K562 (cell line): Measurements from ENCODE around the gene NUDCD3. TPM values are rescaled to one million over a fixed set of nuclear protein-coding genes. Genes with fewer than 3 reads are reported as not detected.
A peak's percentile ranks its signal among the peaks of the same experiment; 100 is the strongest.

Experiments used
- ATAC-seq: fragments of 200-7000 bp; cut with Tn5 transposase; 3 replicates; pipeline ENCODE4 v1.9.1; 2020; ENCODE audit warnings: moderate library complexity
- BruUV-seq: library from RNA; stranded (reverse); fragments of 400-500 nt; replicated peaks from 2 replicates; lab custom pipeline; 2021; lab: Mats Ljungman, UMichigan
- CTCF ChIA-PET: fragments of 300-600 bp; formaldehyde crosslinking; extraction: SDS; loops from one replicate; lab custom pipeline; 2021; ENCODE audit warnings: low intra/inter-chr PET ratio; lab: Yijun Ruan, JAX
- POLR2A ChIA-PET: fragments of 300-600, 350-650 bp; sonication (Branson Sonifier 250); formaldehyde crosslinking; extraction: SDS; loops from one replicate; lab custom pipeline; 2021; ENCODE audit warnings: antibody characterized with exemption, inconsistent platforms; lab: Yijun Ruan, JAX
- DNase-seq, 4 experiments: peaks; one replicate each; pipeline versions ENCODE4 v3.0.0 to v3.0.0-alpha.2; 2011 to 2018; ENCODE audit warnings: low spot score in 3 of 4, mixed read lengths in 3 of 4; ENCODE audit errors: extremely low read depth in 1 of 4
- FAIRE-seq: peaks from 2 replicates; lab custom pipeline; 2011; peaks lifted over from hg19 to GRCh38; lab: Jason Lieb, UNC
- H2AFZ ChIP-seq: 2 replicates; pipeline ENCODE4 v1.6.0; 2011; ENCODE audit warnings: low read depth, low read length, control low read depth, inconsistent platforms
- H3K27ac ChIP-seq: fragments of 200-600 bp; 3 replicates; pipeline ENCODE4 v1.8.0; 2011; ENCODE audit warnings: low read depth, mild to moderate bottlenecking, control low read depth, inconsistent platforms, low read length, moderate library complexity, mixed read lengths; ENCODE audit errors: extremely low read depth
- H3K27me3 ChIP-seq, 2 experiments: fragments of 300-600 bp in 1 of 2; 2 replicates in 1 of 2; 3 replicates in 1 of 2; pipeline versions ENCODE4 v1.6.0 to v1.8.0; 2011; ENCODE audit warnings: inconsistent platforms in 2 of 2, low read length in 2 of 2, mild to moderate bottlenecking in 1 of 2, mixed read lengths in 1 of 2, moderate library complexity in 1 of 2; ENCODE audit not compliant: control insufficient read depth in 2 of 2, insufficient read depth in 2 of 2
- H3K36me3 ChIP-seq: fragments of 300-600 bp; 3 replicates; pipeline ENCODE4 v1.8.0; 2011; ENCODE audit warnings: mild to moderate bottlenecking, low read length, inconsistent platforms; ENCODE audit not compliant: control insufficient read depth, insufficient read depth
- H3K4me1 ChIP-seq, 2 experiments: fragments of 200-600 bp in 1 of 2; replicated peaks in 1 of 2; 2 replicates in 1 of 2; 3 replicates in 1 of 2; pipeline versions ENCODE4 v1.5.1 to v1.8.0; 2011; ENCODE audit warnings: inconsistent platforms in 2 of 2, low read length in 2 of 2, mild to moderate bottlenecking in 1 of 2, mixed read lengths in 1 of 2, moderate library complexity in 1 of 2; ENCODE audit not compliant: control insufficient read depth in 2 of 2, insufficient read depth in 2 of 2
- H3K4me2 ChIP-seq: 2 replicates; pipeline ENCODE4 v1.6.1; 2011; ENCODE audit warnings: low read length, control low read depth, inconsistent platforms, mixed read lengths; ENCODE audit not compliant: insufficient read depth
- H3K4me3 ChIP-seq: fragments of 200-600 bp; sonication (generic), shearing (Covaris generic); 2 replicates; pipeline ENCODE4 v1.5.1; 2016; ENCODE audit warnings: control low read depth, inconsistent platforms
- H3K79me2 ChIP-seq: fragments of 200-600 bp; 3 replicates; pipeline ENCODE4 v1.8.0; 2011; ENCODE audit warnings: low read length, inconsistent platforms; ENCODE audit not compliant: control insufficient read depth, insufficient read depth
- H3K9ac ChIP-seq, 2 experiments: 2 replicates each; pipeline versions ENCODE4 v1.6.0 to v1.6.1; 2011; ENCODE audit warnings: low read depth in 2 of 2, low read length in 2 of 2, control low read depth in 1 of 2, inconsistent platforms in 1 of 2, mild to moderate bottlenecking in 1 of 2, mixed read lengths in 1 of 2; ENCODE audit not compliant: insufficient read depth in 1 of 2
- H3K9me1 ChIP-seq: one replicate; pipeline ENCODE4 v1.6.0; 2011; ENCODE audit warnings: inconsistent platforms, mild to moderate bottlenecking, low read length, moderate library complexity; ENCODE audit not compliant: control insufficient read depth, insufficient read depth
- H3K9me3 ChIP-seq: replicated peaks from 2 replicates; pipeline ENCODE4 v1.5.1; 2011; ENCODE audit warnings: low read depth, low read length, inconsistent platforms; ENCODE audit not compliant: control insufficient read depth, insufficient read depth
- H4K20me1 ChIP-seq: replicated peaks from 2 replicates; pipeline ENCODE4 v1.6.1; 2011; ENCODE audit warnings: low read length, inconsistent platforms, mixed read lengths; ENCODE audit not compliant: control insufficient read depth, insufficient read depth
- BRD9 ChIP-seq: fragments of 450-650 bp; IDR thresholded peaks from 2 replicates; pipeline ENCODE4 v1.6.1; 2018; ENCODE audit warnings: low read depth; ENCODE audit not compliant: partially characterized antibody
- CREBBP ChIP-seq: IDR thresholded peaks from one replicate; pipeline ENCODE4 v1.6.1; 2012; ENCODE audit warnings: low read depth, mild to moderate bottlenecking, control low read depth, inconsistent platforms, low read length
- FOXJ2 ChIP-seq: fragments of 200-800 bp; sonication (Bioruptor generic); IDR thresholded peaks from 2 replicates; pipeline ENCODE4 v1.6.1; 2016; ENCODE audit warnings: missing genetic modification characterization, missing compliant biosample characterization
- HMG20B ChIP-seq: fragments of 250-450 bp; sonication (Bioruptor Pico); IDR thresholded peaks from 2 replicates; pipeline ENCODE4 v1.5.0; 2021; ENCODE audit warnings: mild to moderate bottlenecking
- MECOM ChIP-seq: fragments of 250-450 bp; sonication (Bioruptor Pico); IDR thresholded peaks from 2 replicates; pipeline ENCODE4 v1.8.0; 2022; ENCODE audit warnings: inconsistent platforms
- SMARCC2 ChIP-seq: fragments of 450-650 bp; IDR thresholded peaks from 2 replicates; pipeline ENCODE4 v1.6.1; 2017; ENCODE audit warnings: antibody characterized with exemption, moderate library complexity, mild to moderate bottlenecking, low read depth
- WHSC1 ChIP-seq: IDR thresholded peaks from one replicate; pipeline ENCODE4 v1.6.1; 2012; ENCODE audit warnings: low read length, control low read depth, inconsistent platforms
- ZNF239 ChIP-seq: fragments of 250-450 bp; sonication (Bioruptor Pico); IDR thresholded peaks from 2 replicates; pipeline ENCODE4 v1.4.0; 2020; ENCODE audit warnings: mild to moderate bottlenecking
- ZNF384 ChIP-seq: IDR thresholded peaks from 2 replicates; pipeline ENCODE4 v1.6.1; 2012; ENCODE audit warnings: low read depth, low read length, improper control_type of control experiment
- ZNF449 ChIP-seq: fragments of 250-450 bp; sonication (Bioruptor Pico); IDR thresholded peaks from 2 replicates; pipeline ENCODE4 v1.8.0; 2022; ENCODE audit warnings: moderate library complexity, mild to moderate bottlenecking, inconsistent platforms
- WGBS: fragments of 100-300 bp; shearing (Covaris generic); methylation state at CpG from one replicate; pipeline ENCODE4 v1.1.6; 2016; ENCODE audit warnings: low coverage, mixed read lengths; ENCODE audit not compliant: insufficient coverage; ENCODE audit errors: missing lambda C conversion rate; 5-methylcytosine and 5-hydroxymethylcytosine counted together
- in situ Hi-C: fragments of 300-500 bp; cut with MboI; formaldehyde crosslinking; loops from 4 replicates; pipeline ENCODE4 v1.15.0; 2018; ENCODE audit warnings: inconsistent platforms, mixed read lengths
- intact Hi-C: fragments of 100-400 bp; cut with micrococcal nuclease; formaldehyde crosslinking; loops from 2 replicates; pipeline ENCODE4 v1.14.2; 2022
- polyA plus RNA-seq, 8 experiments: library from polyadenylated mRNA; depleted of rRNA in 4 of 8; stranded (reverse) in 5 of 8; unstranded in 3 of 8; fragments of >200 nt; fragmentation: Nextera tagmentation in 2 of 8; fragmentation: Illumina TruSeq in 1 of 8; extraction: Ambion mirVana in 2 of 8; extraction: Trizol in 1 of 8; gene quantifications; 2 replicates each; pipeline versions ENCODE4 v1.2.1 to v1.2.3, GENCODE V29; 2011 to 2014; ENCODE audit warnings: inconsistent platforms in 1 of 8, missing spikeins in 1 of 8
- total RNA-seq, 7 experiments: library from RNA; depleted of rRNA in 6 of 7; stranded (reverse); fragments of >200 nt in 6 of 7; fragmentation: Illumina TruSeq in 2 of 7; extraction: Trizol in 2 of 7; gene quantifications; 2 replicates each; pipeline versions ENCODE4 v1.2.1 to v1.2.3, GENCODE V29; 2011 to 2021; ENCODE audit warnings: low replicate concordance in 1 of 7
- TF ChIP-seq, protein P1 (sequence below), 2 experiments: fragments of 450-650 bp; IDR thresholded peaks; 2 replicates each; pipeline ENCODE4 v1.6.1; 2018; ENCODE audit warnings: mild to moderate bottlenecking in 2 of 2, low read depth in 1 of 2; ENCODE audit not compliant: partially characterized antibody in 2 of 2
- TF ChIP-seq, protein P2 (sequence below): fragments of 450-650 bp; IDR thresholded peaks from 2 replicates; pipeline ENCODE4 v1.6.1; 2017; ENCODE audit warnings: antibody characterized with exemption
- TF ChIP-seq, protein P3 (sequence below): fragments of 250-450 bp; sonication (Bioruptor Pico); IDR thresholded peaks from 2 replicates; pipeline ENCODE4 v1.8.0; 2022; ENCODE audit warnings: inconsistent platforms, mild to moderate bottlenecking, moderate library complexity, borderline replicate concordance

The NUDCD3 gene
- total and polyA plus RNA-seq, 9 of the 15 experiments (the other 6 are each of a cell fraction or from before 2014, with no cell fraction given): 24.8 to 64.2 (median 42.6) TPM

- no TSS peak for BruUV-seq
- H2AFZ ChIP-seq: no peak overlapping the region
- H3K4me3 ChIP-seq: no peak overlapping the region
- peaks cover 8% of the 10 kb centered on the region; the same call in 2 of the 3 replicates for H3K36me3 ChIP-seq
- H3K9ac ChIP-seq: no peak overlapping the region
- H3K27me3 ChIP-seq: no peaks in the 10 kb centered on the region
- no peak for DNase-seq
- in situ Hi-C loops: no loop called here
- H3K4me2 ChIP-seq: no peak overlapping the region
- no peaks in the 10 kb centered on the region for H3K9me3 ChIP-seq
- H3K79me2 ChIP-seq: peaks cover 10% of the 10 kb centered on the region; the same call in 2 of the 3 replicates
- 56% methylated on average over 3 of the region's 3 CpGs for WGBS
- ChIA-PET CTCF (no interaction called here), POLR2A (interaction anchor here (0.6 to 0.8 kb wide), 2 partner anchors 13 to 188 kb away, joined by 3 read pairs; no protein-coding TSS in a partner anchor)
- no peaks in the 10 kb centered on the region; a peak in 1 of 5 replicates for H3K4me1 ChIP-seq
- FAIRE-seq: no peak
- H4K20me1 ChIP-seq: 0 out of 2 replicates have a peak, but pooled peaks cover 3% of the 10 kb centered on the region
- ATAC-seq: no peak
- H3K9me1 ChIP-seq: no peaks in the 10 kb centered on the region
- no peak overlapping the region for H3K27ac ChIP-seq
- intact Hi-C loops: no loop called here
- TF ChIP-seq, protein P1, sequence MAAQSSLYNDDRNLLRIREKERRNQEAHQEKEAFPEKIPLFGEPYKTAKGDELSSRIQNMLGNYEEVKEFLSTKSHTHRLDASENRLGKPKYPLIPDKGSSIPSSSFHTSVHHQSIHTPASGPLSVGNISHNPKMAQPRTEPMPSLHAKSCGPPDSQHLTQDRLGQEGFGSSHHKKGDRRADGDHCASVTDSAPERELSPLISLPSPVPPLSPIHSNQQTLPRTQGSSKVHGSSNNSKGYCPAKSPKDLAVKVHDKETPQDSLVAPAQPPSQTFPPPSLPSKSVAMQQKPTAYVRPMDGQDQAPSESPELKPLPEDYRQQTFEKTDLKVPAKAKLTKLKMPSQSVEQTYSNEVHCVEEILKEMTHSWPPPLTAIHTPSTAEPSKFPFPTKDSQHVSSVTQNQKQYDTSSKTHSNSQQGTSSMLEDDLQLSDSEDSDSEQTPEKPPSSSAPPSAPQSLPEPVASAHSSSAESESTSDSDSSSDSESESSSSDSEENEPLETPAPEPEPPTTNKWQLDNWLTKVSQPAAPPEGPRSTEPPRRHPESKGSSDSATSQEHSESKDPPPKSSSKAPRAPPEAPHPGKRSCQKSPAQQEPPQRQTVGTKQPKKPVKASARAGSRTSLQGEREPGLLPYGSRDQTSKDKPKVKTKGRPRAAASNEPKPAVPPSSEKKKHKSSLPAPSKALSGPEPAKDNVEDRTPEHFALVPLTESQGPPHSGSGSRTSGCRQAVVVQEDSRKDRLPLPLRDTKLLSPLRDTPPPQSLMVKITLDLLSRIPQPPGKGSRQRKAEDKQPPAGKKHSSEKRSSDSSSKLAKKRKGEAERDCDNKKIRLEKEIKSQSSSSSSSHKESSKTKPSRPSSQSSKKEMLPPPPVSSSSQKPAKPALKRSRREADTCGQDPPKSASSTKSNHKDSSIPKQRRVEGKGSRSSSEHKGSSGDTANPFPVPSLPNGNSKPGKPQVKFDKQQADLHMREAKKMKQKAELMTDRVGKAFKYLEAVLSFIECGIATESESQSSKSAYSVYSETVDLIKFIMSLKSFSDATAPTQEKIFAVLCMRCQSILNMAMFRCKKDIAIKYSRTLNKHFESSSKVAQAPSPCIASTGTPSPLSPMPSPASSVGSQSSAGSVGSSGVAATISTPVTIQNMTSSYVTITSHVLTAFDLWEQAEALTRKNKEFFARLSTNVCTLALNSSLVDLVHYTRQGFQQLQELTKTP (IDR thresholded peaks at IDR 0.05; ENCODE audit: low read depth in 1 of 2, partially characterized antibody in 2 of 2): no peak
- TF ChIP-seq BRD9: no peak
- TF ChIP-seq ZNF239 (CRISPR knock-in tag): peak; percentile 97
- TF ChIP-seq ZNF384: no peak
- no peak for TF ChIP-seq MECOM (CRISPR knock-in tag)
- peak; percentile 71; the same call in 1 of the 2 replicates for TF ChIP-seq FOXJ2 (tag)
- TF ChIP-seq SMARCC2: no peak
- TF ChIP-seq HMG20B (CRISPR knock-in tag): no peak
- TF ChIP-seq, protein P2, sequence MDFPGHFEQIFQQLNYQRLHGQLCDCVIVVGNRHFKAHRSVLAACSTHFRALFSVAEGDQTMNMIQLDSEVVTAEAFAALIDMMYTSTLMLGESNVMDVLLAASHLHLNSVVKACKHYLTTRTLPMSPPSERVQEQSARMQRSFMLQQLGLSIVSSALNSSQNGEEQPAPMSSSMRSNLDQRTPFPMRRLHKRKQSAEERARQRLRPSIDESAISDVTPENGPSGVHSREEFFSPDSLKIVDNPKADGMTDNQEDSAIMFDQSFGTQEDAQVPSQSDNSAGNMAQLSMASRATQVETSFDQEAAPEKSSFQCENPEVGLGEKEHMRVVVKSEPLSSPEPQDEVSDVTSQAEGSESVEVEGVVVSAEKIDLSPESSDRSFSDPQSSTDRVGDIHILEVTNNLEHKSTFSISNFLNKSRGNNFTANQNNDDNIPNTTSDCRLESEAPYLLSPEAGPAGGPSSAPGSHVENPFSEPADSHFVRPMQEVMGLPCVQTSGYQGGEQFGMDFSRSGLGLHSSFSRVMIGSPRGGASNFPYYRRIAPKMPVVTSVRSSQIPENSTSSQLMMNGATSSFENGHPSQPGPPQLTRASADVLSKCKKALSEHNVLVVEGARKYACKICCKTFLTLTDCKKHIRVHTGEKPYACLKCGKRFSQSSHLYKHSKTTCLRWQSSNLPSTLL: no peak
- TF ChIP-seq CREBBP: no peak
- TF ChIP-seq WHSC1: no peak
- TF ChIP-seq, protein P3, sequence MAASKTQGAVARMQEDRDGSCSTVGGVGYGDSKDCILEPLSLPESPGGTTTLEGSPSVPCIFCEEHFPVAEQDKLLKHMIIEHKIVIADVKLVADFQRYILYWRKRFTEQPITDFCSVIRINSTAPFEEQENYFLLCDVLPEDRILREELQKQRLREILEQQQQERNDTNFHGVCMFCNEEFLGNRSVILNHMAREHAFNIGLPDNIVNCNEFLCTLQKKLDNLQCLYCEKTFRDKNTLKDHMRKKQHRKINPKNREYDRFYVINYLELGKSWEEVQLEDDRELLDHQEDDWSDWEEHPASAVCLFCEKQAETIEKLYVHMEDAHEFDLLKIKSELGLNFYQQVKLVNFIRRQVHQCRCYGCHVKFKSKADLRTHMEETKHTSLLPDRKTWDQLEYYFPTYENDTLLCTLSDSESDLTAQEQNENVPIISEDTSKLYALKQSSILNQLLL (CRISPR knock-in tag): no peak
- TF ChIP-seq ZNF449 (CRISPR knock-in tag): no peak
Observed at GRCh38 chr7:44415510-44415909, 74.9 kb downstream of the NUDCD3 start.
